Left lung (tissue), 10 donors: ENCODE measurements around the gene CABLES2. TPM values are rescaled to one million over a fixed set of nuclear protein-coding genes. Genes with fewer than 3 reads are reported as not detected.
"Not testable (repeated sequence)": the region's sequence is repeated elsewhere in the genome, so short reads cannot be mapped to it uniquely, and the experiment has no call there.

Experiments
- ATAC-seq: fragments of 200-7000 bp; cut with Tn5 transposase; one replicate; pipeline ENCODE4 v1.9.1; 2020; ENCODE audit warnings: moderate library complexity
- DNase-seq, 4 donors: peaks; one replicate each; pipeline ENCODE4 v3.0.0-alpha.2; 2013 to 2020
- H3K27ac ChIP-seq, 2 donors: fragments of 200-600 bp; sonication (generic) in 1 of 2; one replicate each; pipeline versions ENCODE4 v1.5.0 to v1.8.0; 2020 to 2021
- H3K27me3 ChIP-seq, 2 donors: fragments of 200-600 bp; sonication (generic) in 1 of 2; one replicate each; pipeline versions ENCODE4 v1.5.0 to v1.8.0; 2020 to 2021
- H3K36me3 ChIP-seq, 2 donors: fragments of 200-600 bp; sonication (generic) in 1 of 2; one replicate each; pipeline versions ENCODE4 v1.5.0 to v1.8.0; 2020 to 2021
- H3K4me1 ChIP-seq, 2 donors: fragments of 200-600 bp; one replicate each; pipeline ENCODE4 v1.8.0; 2021
- H3K4me3 ChIP-seq, 2 donors: fragments of 200-600 bp; sonication (generic) in 1 of 2; one replicate each; pipeline versions ENCODE4 v1.5.0 to v1.8.0; 2020 to 2021; ENCODE audit warnings: mild to moderate bottlenecking in 1 of 2
- H3K9me3 ChIP-seq, 2 donors: fragments of 200-600 bp; sonication (generic) in 1 of 2; one replicate each; pipeline versions ENCODE4 v1.5.0 to v1.8.0; 2020 to 2021
- CTCF ChIP-seq, 2 donors: fragments of 200-600 bp; sonication (generic) in 1 of 2; IDR thresholded peaks; one replicate each; pipeline versions ENCODE4 v1.5.0 to v1.8.0; 2021; ENCODE audit warnings: antibody characterized with exemption in 2 of 2
- intact Hi-C, 2 donors: fragments of 100-400 bp; cut with DNase I; formaldehyde crosslinking; loops; one replicate each; pipeline versions ENCODE4 v1.11.2 to v1.14.2; 2022
- polyA plus RNA-seq, 6 donors: library from polyadenylated mRNA; unstranded; fragments of 120-200 nt; gene quantifications; one replicate each; pipeline ENCODE4 v1.2.1, GENCODE V29; 2013; ENCODE audit not compliant: insufficient read length in 6 of 6
- total RNA-seq, 2 donors: library from RNA; stranded (reverse); fragmentation: NEBNext Ultra II Directional; extraction: Animal tissue kit (Norgen Biotek cat#: 25700); gene quantifications; one replicate each; pipeline ENCODE4 v1.2.1, GENCODE V29; 2021
- donor health status: DM: no; HTN: yes; CAD: no.
- donor health status: DM: no; HTN: no; CAD: no.

The CABLES2 gene
- total and polyA plus RNA-seq, 8 donors: 4.1 to 16.7 (median 13.2) TPM

DNA sequence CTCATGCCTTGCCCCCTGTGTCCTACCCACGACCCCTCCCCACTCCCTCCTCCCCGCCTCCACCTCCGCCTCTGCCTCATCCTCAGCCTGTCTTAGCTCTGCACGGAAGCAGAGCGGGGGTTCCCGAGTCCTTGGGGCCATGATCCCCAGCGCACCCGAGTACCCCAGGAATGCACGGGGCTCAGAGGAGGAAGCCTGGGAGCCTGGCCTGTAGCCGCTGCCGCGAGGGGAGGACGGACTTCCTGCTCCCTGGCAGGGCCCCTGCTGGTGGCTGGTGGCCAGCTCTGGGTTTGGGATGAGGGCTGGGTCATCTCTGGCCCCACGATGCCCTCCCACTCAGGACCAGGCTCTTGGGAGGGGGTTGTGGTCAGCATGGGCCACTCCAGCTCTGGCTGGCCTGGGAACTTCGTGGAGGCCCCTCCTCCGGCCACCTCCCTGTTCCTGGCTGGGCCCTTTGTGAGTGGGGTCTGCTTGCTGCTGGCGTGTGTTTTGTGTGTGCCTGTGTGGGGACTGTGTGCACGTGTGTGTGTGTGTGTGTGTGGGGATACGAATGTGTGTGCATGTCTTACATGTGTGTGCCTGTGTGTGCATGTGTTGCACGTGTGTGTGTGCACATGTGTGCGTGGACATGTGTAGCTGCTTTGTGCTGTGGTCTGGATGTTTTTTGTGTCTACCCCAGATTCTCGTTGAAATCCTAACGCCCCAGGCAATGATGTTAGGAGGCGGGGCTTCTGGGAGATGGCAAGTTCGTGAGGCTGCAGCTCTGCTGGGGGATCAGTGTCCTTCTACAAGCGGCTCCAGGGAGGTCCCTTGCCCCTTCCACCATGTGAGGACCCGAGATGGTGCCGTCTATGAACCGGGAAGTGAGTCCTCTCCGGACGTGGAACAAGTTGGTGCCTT, 21.6 kb upstream of the CABLES2 start:
- Histone ChIP-seq H3K4me3 (no peak overlapping the region), H3K9me3 (no peaks in the 10 kb centered on the region), H3K27ac (no peak overlapping the region), H3K36me3 (no peaks in the 10 kb centered on the region), H3K27me3 (peaks cover 0 to 49% of the 10 kb centered on the region in 2 donors), H3K4me1 (peaks cover 6 to 8% of the 10 kb centered on the region in 2 donors)
- ATAC-seq: no peak
- DNase-seq: no peak
- intact Hi-C loops: no loop called here
- no peak for TF ChIP-seq CTCF (IDR thresholded peaks at IDR 0.05)

GRCh38 chr20:62428002-62428372, 20.9 kb upstream of the CABLES2 start:
- no peak for TF ChIP-seq CTCF (IDR thresholded peaks at IDR 0.05)
- H3K27me3 ChIP-seq: peaks cover 0 to 50% of the 10 kb centered on the region in 2 donors
- peaks cover 6 to 8% of the 10 kb centered on the region in 2 donors for H3K4me1 ChIP-seq
- intact Hi-C loops: no loop called here
- no peak for DNase-seq
- peak overlapping the region; percentile 13 to 26 for H3K27ac ChIP-seq
- H3K4me3 ChIP-seq: no peak overlapping the region
- ATAC-seq: peak; percentile 14
- H3K36me3 ChIP-seq: no peaks in the 10 kb centered on the region
- H3K9me3 ChIP-seq: no peaks in the 10 kb centered on the region

GRCh38 chr20:62427172-62428001, 20.3 kb upstream of the CABLES2 start, which contains the start of gene RBBP8NL:
RBBP8NL (minus strand) TSS chr20:62427539; CDS start chr20:62419647, 7,892 bp downstream.
- H3K9me3 ChIP-seq: no peaks in the 10 kb centered on the region
- intact Hi-C loops: no loop called here
- H3K4me1 ChIP-seq: peaks cover 6 to 8% of the 10 kb centered on the region in 2 donors
- H3K4me3 ChIP-seq: peak within 1 kb of the TSS in 1 of 2 donors; percentile 6
- peak in 2 of 4 donors; percentile 88 to 91 for DNase-seq
- peak; percentile 86 for ATAC-seq
- no peaks in the 10 kb centered on the region for H3K36me3 ChIP-seq
- peak within 1 kb of the TSS; percentile 13 to 26 for H3K27ac ChIP-seq
- peaks cover 0 to 54% of the 10 kb centered on the region in 2 donors for H3K27me3 ChIP-seq
- TF ChIP-seq CTCF (IDR thresholded peaks at IDR 0.05): no peak

DNA sequence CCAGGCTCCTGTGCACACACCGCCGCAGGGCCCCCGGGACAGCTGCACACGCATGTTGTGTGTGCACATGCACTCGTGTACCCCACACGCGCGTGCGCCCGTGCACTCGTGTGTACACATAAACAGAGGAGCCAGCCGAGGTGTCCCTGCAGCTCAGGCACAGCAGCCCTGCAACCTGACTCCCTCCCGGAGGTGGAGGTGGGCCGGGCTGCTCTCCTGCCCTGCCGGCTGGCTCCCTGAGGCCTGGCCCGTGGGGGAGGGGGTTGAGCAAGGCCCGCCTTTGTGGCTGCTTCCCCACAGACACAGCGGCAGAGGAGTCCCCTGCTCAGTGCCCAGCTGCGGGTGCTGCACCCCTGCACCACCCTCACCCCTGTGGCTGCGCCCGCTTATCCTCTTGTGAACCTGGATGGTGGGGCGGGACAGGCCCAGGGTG, 19.6 kb upstream of the CABLES2 start:
- no peak for TF ChIP-seq CTCF (IDR thresholded peaks at IDR 0.05)
- H3K9me3 ChIP-seq: no peaks in the 10 kb centered on the region
- H3K27ac ChIP-seq: no peak overlapping the region
- intact Hi-C loops: no loop called here
- peaks cover 0 to 51% of the 10 kb centered on the region in 2 donors for H3K27me3 ChIP-seq
- H3K4me3 ChIP-seq: peak overlapping the region in 1 of 2 donors; percentile 6
- DNase-seq (peak in 1 of 4 donors; percentile 43), ATAC-seq (peak; percentile 60)
- no peaks in the 10 kb centered on the region for H3K36me3 ChIP-seq
- H3K4me1 ChIP-seq: peaks cover 6 to 8% of the 10 kb centered on the region in 2 donors

- intact Hi-C loops: not testable (repeated sequence)
Measured at GRCh38 chr20:62426059-62426348, 18.9 kb upstream of the CABLES2 start.

More at GRCh38 chr20:62426059-62426348, 18.9 kb upstream of the CABLES2 start:
- H3K36me3 ChIP-seq, H3K9me3 ChIP-seq, H3K4me3 ChIP-seq, H3K4me1 ChIP-seq, H3K27ac ChIP-seq, ATAC-seq, DNase-seq: not testable (repeated sequence)
- H3K27me3 ChIP-seq: peaks cover 0 to 49% of the 10 kb centered on the region in 2 donors
